SK-N-SH treated with all-trans-retinoic acid at 6 μM for 48 hours (cell line): ENCODE data around the gene DEFB125.

Source experiments
- ATAC-seq: fragments of 200-7000 bp; cut with Tn5 transposase; 3 replicates; pipeline ENCODE4 v1.9.1; 2020; ENCODE audit warnings: mild to moderate bottlenecking, moderate library complexity
- ARNTL ChIP-seq: fragments of 450-650 bp; formaldehyde crosslinking; IDR thresholded peaks from 2 replicates; pipeline ENCODE4 v1.5.0; 2020; ENCODE audit warnings: low read depth, mild to moderate bottlenecking, moderate library complexity, borderline replicate concordance
- BACH2 ChIP-seq: fragments of 250-450 bp; sonication (Bioruptor Pico); IDR thresholded peaks from 2 replicates; pipeline ENCODE4 v1.9.0; 2021; ENCODE audit warnings: mild to moderate bottlenecking, borderline replicate concordance
- CSDC2 ChIP-seq: fragments of 250-450 bp; sonication (Bioruptor Pico); IDR thresholded peaks from 2 replicates; pipeline ENCODE4 v1.5.0; 2020; ENCODE audit warnings: mild to moderate bottlenecking, moderate library complexity
- ESRRG ChIP-seq: fragments of 250-450 bp; sonication (Bioruptor Pico); IDR thresholded peaks from 2 replicates; pipeline ENCODE4 v1.6.1; 2021; ENCODE audit warnings: mild to moderate bottlenecking
- GLIS3 ChIP-seq: fragments of 250-450 bp; sonication (Bioruptor Pico); IDR thresholded peaks from 2 replicates; pipeline ENCODE4 v1.5.0; 2020; ENCODE audit warnings: mild to moderate bottlenecking, moderate library complexity
- ISL1 ChIP-seq: fragments of 250-450 bp; sonication (Bioruptor Pico); IDR thresholded peaks from 2 replicates; pipeline ENCODE4 v2.1.2; 2022; ENCODE audit warnings: mild to moderate bottlenecking, moderate library complexity
- OSR1 ChIP-seq: fragments of 250-450 bp; sonication (Bioruptor Pico); IDR thresholded peaks from 2 replicates; pipeline ENCODE4 v1.8.0; 2022; ENCODE audit warnings: moderate library complexity, mild to moderate bottlenecking, inconsistent platforms
- PPARA ChIP-seq: fragments of 250-450 bp; sonication (Bioruptor Pico); IDR thresholded peaks from 2 replicates; pipeline ENCODE4 v1.5.0; 2020; ENCODE audit warnings: mild to moderate bottlenecking, borderline replicate concordance
- SNAI2 ChIP-seq: fragments of 250-450 bp; sonication (Bioruptor Pico); IDR thresholded peaks from 2 replicates; pipeline ENCODE4 v1.5.0; 2020; ENCODE audit warnings: mild to moderate bottlenecking, moderate library complexity
- TCF4 ChIP-seq: fragments of 250-450 bp; sonication (Bioruptor Pico); IDR thresholded peaks from 2 replicates; pipeline ENCODE4 v1.8.0; 2021; ENCODE audit warnings: mild to moderate bottlenecking, moderate library complexity, borderline replicate concordance
- TOX ChIP-seq: fragments of 250-450 bp; sonication (Bioruptor Pico); IDR thresholded peaks from 2 replicates; pipeline ENCODE4 v1.8.0; 2021; ENCODE audit warnings: mild to moderate bottlenecking, moderate library complexity, borderline replicate concordance
- ZC3H10 ChIP-seq: fragments of 250-450 bp; sonication (Bioruptor Pico); IDR thresholded peaks from 2 replicates; pipeline ENCODE4 v1.5.1; 2021; ENCODE audit warnings: mild to moderate bottlenecking, moderate library complexity
- ZFP3 ChIP-seq: fragments of 250-450 bp; sonication (Bioruptor Pico); IDR thresholded peaks from 2 replicates; pipeline ENCODE4 v1.5.0; 2020; ENCODE audit warnings: mild to moderate bottlenecking, moderate library complexity
- ZFP30 ChIP-seq: fragments of 450-650 bp; formaldehyde crosslinking; IDR thresholded peaks from 2 replicates; pipeline ENCODE4 v1.5.0; 2022; ENCODE audit warnings: mild to moderate bottlenecking, moderate library complexity
- ZNF565 ChIP-seq: fragments of 450-650 bp; formaldehyde crosslinking; conservative IDR thresholded peaks from 2 replicates; pipeline ENCODE4 v1.5.0; 2020; ENCODE audit warnings: low read depth, mild to moderate bottlenecking, moderate library complexity
- ZNF70 ChIP-seq: fragments of 450-650 bp; formaldehyde crosslinking; IDR thresholded peaks from 2 replicates; pipeline ENCODE4 v1.5.0; 2020; ENCODE audit warnings: mild to moderate bottlenecking, moderate library complexity
- ZNF8 ChIP-seq: fragments of 450-650 bp; formaldehyde crosslinking; IDR thresholded peaks from 2 replicates; pipeline ENCODE4 v1.5.0; 2020; ENCODE audit warnings: mild to moderate bottlenecking, moderate library complexity
- TF ChIP-seq, protein P1 (sequence below): fragments of 250-450 bp; sonication (Bioruptor Pico); IDR thresholded peaks from 2 replicates; pipeline ENCODE4 v1.5.0; 2020; ENCODE audit warnings: mild to moderate bottlenecking, moderate library complexity
- TF ChIP-seq, protein P2 (sequence below): fragments of 250-450 bp; sonication (Bioruptor Pico); IDR thresholded peaks from 2 replicates; pipeline ENCODE4 v1.5.1; 2020; ENCODE audit warnings: low read depth, mild to moderate bottlenecking, moderate library complexity
- TF ChIP-seq, protein P3 (sequence below): fragments of 250-450 bp; sonication (Bioruptor Pico); IDR thresholded peaks from 2 replicates; pipeline ENCODE4 v1.5.1; 2021; ENCODE audit warnings: mild to moderate bottlenecking, moderate library complexity
- TF ChIP-seq, protein P4 (sequence below): fragments of 250-450 bp; sonication (Bioruptor Pico); IDR thresholded peaks from 2 replicates; pipeline ENCODE4 v1.8.0; 2021; ENCODE audit warnings: low read depth, mild to moderate bottlenecking, moderate library complexity, borderline replicate concordance

DEFB125 gene

DNA sequence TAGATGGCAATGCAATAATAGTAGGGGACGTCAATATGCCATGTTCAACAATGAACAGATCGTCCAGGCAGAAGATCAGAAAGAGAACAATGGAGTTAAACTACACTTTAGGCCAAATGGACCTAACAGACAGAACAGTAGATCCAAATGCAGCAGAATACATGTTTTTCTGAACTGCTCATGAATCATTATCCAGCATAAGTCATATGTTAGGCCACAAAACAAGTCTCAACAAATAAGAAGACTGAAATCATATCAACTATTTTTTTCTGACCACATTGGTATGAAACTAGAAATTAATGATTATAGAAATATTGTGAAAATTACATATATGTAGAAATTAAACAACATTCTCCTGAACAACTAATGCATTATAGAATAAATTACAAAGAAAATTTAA lies 10.2 kb upstream of the DEFB125 start (continued):
- TF ChIP-seq ZNF70 (CRISPR knock-in tag) (no peak), ISL1 (no peak), ESRRG (no peak), ZFP3 (no peak)
- TF ChIP-seq, all 23 proteins: peak for 0

DNA sequence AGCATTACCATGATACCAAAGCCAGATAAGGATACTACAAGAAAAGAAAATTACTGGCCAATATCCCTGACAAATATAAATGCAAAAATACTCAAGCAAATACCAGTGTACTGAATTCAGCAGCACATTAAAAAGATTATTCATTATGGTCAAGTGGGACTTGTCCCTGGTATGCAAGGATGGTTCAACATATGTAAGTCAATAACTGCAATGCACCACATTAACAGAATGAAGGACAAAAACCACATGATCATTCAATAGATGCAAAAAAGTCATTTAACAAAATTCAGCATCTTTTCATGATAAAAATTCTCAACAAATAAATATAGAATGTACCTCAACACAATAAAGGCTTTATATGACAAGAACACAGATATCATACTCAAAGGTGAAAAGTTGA lies 9.1 kb upstream of the DEFB125 start:
- TF ChIP-seq TCF4 (CRISPR knock-in tag) (no peak), ZFP30 (CRISPR knock-in tag) (no peak), BACH2 (CRISPR knock-in tag) (no peak), PPARA (no peak), SNAI2 (no peak), ARNTL (CRISPR knock-in tag) (no peak), ESRRG (no peak), TOX (CRISPR knock-in tag) (no peak), ZNF70 (CRISPR knock-in tag) (no peak), OSR1 (CRISPR knock-in tag) (no peak), GLIS3 (CRISPR knock-in tag) (no peak), ZNF8 (CRISPR knock-in tag) (no peak)
- TF ChIP-seq, protein P1, sequence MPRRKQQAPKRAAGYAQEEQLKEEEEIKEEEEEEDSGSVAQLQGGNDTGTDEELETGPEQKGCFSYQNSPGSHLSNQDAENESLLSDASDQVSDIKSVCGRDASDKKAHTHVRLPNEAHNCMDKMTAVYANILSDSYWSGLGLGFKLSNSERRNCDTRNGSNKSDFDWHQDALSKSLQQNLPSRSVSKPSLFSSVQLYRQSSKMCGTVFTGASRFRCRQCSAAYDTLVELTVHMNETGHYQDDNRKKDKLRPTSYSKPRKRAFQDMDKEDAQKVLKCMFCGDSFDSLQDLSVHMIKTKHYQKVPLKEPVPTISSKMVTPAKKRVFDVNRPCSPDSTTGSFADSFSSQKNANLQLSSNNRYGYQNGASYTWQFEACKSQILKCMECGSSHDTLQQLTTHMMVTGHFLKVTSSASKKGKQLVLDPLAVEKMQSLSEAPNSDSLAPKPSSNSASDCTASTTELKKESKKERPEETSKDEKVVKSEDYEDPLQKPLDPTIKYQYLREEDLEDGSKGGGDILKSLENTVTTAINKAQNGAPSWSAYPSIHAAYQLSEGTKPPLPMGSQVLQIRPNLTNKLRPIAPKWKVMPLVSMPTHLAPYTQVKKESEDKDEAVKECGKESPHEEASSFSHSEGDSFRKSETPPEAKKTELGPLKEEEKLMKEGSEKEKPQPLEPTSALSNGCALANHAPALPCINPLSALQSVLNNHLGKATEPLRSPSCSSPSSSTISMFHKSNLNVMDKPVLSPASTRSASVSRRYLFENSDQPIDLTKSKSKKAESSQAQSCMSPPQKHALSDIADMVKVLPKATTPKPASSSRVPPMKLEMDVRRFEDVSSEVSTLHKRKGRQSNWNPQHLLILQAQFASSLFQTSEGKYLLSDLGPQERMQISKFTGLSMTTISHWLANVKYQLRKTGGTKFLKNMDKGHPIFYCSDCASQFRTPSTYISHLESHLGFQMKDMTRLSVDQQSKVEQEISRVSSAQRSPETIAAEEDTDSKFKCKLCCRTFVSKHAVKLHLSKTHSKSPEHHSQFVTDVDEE (CRISPR knock-in tag) = no peak
- TF ChIP-seq, protein P2, sequence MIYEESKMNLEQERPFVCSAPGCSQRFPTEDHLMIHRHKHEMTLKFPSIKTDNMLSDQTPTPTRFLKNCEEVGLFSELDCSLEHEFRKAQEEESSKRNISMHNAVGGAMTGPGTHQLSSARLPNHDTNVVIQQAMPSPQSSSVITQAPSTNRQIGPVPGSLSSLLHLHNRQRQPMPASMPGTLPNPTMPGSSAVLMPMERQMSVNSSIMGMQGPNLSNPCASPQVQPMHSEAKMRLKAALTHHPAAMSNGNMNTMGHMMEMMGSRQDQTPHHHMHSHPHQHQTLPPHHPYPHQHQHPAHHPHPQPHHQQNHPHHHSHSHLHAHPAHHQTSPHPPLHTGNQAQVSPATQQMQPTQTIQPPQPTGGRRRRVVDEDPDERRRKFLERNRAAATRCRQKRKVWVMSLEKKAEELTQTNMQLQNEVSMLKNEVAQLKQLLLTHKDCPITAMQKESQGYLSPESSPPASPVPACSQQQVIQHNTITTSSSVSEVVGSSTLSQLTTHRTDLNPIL (CRISPR knock-in tag) = no peak
- ATAC-seq = no peak

DNA sequence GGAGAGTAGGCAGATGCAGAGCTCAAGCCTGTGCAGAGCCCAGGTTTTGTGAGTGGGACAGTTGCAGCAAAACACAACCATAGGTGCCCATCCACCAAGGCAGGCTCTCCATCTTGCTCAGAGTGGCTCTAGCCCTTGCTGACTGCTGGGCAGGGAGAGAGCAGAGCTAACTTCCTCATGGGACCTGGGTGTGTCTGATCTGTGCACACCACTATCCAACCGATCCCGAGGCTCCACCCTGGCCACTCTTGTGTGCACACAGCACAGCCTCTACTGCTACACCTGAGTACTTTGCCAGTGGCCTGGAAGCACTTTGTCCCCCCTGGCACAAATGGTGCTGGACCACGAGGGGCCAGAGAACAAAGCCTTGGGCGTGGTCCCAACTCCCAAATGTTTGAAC lies 7.9 kb upstream of the DEFB125 start:
- TF ChIP-seq ZNF70 (CRISPR knock-in tag) = no peak
- TF ChIP-seq ZFP30 (CRISPR knock-in tag) = no peak
- no peak for TF ChIP-seq TCF4 (CRISPR knock-in tag)
- TF ChIP-seq, protein P1 (CRISPR knock-in tag) = no peak
- TF ChIP-seq SNAI2 = no peak
- TF ChIP-seq ZNF565 (CRISPR knock-in tag) = no peak
- TF ChIP-seq PPARA = no peak
- no peak for TF ChIP-seq ZC3H10
- no peak for TF ChIP-seq ISL1
- no peak for TF ChIP-seq ZNF8 (CRISPR knock-in tag)
- TF ChIP-seq, protein P2 (CRISPR knock-in tag) = no peak
- no peak for TF ChIP-seq BACH2 (CRISPR knock-in tag)
- no peak for ATAC-seq

DNA sequence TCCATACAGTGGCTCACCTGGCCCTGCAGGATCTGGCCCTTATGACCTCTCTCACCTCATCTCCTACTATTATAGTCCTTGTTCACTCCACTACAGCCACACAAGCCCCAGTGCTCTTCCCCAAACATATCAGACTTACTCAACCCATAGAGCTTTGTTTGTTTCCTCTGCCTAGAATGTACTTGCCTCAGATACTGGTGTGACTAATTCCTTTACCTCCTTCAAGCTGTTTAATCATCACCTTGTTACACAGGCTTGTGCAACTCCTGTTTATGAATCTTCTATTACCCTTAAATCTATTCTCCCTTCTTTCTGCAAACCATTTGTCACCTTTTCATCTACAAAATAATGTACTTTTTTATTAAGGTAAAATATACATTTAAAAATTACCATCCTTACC lies 3.2 kb downstream of the DEFB125 start:
- no peak for ATAC-seq
- TF ChIP-seq ZNF70 (CRISPR knock-in tag) (no peak), ZFP30 (CRISPR knock-in tag) (no peak), ISL1 (no peak), TOX (CRISPR knock-in tag) (no peak), ZNF565 (CRISPR knock-in tag) (no peak), OSR1 (CRISPR knock-in tag) (no peak), GLIS3 (CRISPR knock-in tag) (no peak), BACH2 (CRISPR knock-in tag) (no peak), CSDC2 (CRISPR knock-in tag) (no peak), ARNTL (CRISPR knock-in tag) (no peak), ZNF8 (CRISPR knock-in tag) (no peak), ZC3H10 (no peak), ESRRG (no peak)
- TF ChIP-seq, protein P3, sequence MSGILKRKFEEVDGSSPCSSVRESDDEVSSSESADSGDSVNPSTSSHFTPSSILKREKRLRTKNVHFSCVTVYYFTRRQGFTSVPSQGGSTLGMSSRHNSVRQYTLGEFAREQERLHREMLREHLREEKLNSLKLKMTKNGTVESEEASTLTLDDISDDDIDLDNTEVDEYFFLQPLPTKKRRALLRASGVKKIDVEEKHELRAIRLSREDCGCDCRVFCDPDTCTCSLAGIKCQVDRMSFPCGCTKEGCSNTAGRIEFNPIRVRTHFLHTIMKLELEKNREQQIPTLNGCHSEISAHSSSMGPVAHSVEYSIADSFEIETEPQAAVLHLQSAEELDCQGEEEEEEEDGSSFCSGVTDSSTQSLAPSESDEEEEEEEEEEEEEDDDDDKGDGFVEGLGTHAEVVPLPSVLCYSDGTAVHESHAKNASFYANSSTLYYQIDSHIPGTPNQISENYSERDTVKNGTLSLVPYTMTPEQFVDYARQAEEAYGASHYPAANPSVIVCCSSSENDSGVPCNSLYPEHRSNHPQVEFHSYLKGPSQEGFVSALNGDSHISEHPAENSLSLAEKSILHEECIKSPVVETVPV (CRISPR knock-in tag) = no peak
- TF ChIP-seq, protein P2 (CRISPR knock-in tag) = no peak
- TF ChIP-seq, protein P4, sequence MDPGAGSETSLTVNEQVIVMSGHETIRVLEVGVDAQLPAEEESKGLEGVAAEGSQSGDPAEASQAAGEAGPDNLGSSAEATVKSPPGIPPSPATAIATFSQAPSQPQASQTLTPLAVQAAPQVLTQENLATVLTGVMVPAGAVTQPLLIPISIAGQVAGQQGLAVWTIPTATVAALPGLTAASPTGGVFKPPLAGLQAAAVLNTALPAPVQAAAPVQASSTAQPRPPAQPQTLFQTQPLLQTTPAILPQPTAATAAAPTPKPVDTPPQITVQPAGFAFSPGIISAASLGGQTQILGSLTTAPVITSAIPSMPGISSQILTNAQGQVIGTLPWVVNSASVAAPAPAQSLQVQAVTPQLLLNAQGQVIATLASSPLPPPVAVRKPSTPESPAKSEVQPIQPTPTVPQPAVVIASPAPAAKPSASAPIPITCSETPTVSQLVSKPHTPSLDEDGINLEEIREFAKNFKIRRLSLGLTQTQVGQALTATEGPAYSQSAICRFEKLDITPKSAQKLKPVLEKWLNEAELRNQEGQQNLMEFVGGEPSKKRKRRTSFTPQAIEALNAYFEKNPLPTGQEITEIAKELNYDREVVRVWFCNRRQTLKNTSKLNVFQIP = no peak
